ENCODE results near the gene SPEG. TPM values are rescaled to one million over a fixed set of nuclear protein-coding genes. Genes with fewer than 3 reads are reported as not detected.

Gene SPEG
- total RNA-seq, 2 experiments from 2014 or later, result 0.46 TPM; not detected in 1

- no TSS peak for BruUV-seq (replicated peaks)
- intact Hi-C loops (cut with micrococcal nuclease; ENCODE audit: unreplicated experiment), result no loop called here
- DNase-seq (ENCODE audit: low spot score), result no peak
- Histone ChIP-seq H3K27ac (ENCODE audit: low read depth, low read length, poor library complexity, severe bottlenecking) (no peak overlapping the region), H2AFZ (ENCODE audit: low read length) (no peak overlapping the region), H4K20me1 (ENCODE audit: insufficient read depth, low read length) (no peaks in the 10 kb centered on the region), H3K36me3 (ENCODE audit: insufficient read depth, low read length) (no peaks in the 10 kb centered on the region), H3K79me2 (ENCODE audit: insufficient read depth, low read depth, low read length) (no peaks in the 10 kb centered on the region), H3K4me3 (ENCODE audit: low read depth, low read length, poor library complexity, severe bottlenecking) (no peak overlapping the region), H3K9me2 (ENCODE audit: insufficient read depth, low read length) (no peaks in the 10 kb centered on the region), H3K4me1 (ENCODE audit: insufficient read depth, low read length, poor library complexity, severe bottlenecking) (peaks cover 10% of the 10 kb centered on the region), H3K9me3 (ENCODE audit: low read length) (no peaks in the 10 kb centered on the region), H3K4me2 (ENCODE audit: low read length) (no peak overlapping the region)
- TF ChIP-seq EZH2phosphoT487 (IDR thresholded peaks at IDR 0.05; ENCODE audit: borderline replicate concordance, low read depth, low read length), result no peak
- TF ChIP-seq CTCF (conservative IDR thresholded peaks at IDR 0.05; ENCODE audit: low read length), result no peak
- ChIA-PET POLR2A (interaction anchor here (0.7 kb wide), 1 partner anchor 1677 kb away, joined by 3 read pairs; no protein-coding TSS in a partner anchor), CTCF (ENCODE audit: unreplicated experiment) (no interaction called here)
Measured at GRCh38 chr2:219510512-219511135, 76.0 kb downstream of the SPEG start.

GRCh38 chr2:219511547-219512325, 77.1 kb downstream of the SPEG start:
- BruUV-seq (replicated peaks), result no TSS peak
- no peak overlapping the region for H3K4me2 ChIP-seq (ENCODE audit: low read length)
- ChIA-PET CTCF (ENCODE audit: unreplicated experiment) (interaction anchor here (0.6 kb wide), 3 partner anchors 13 to 114 kb away, joined by 3 to 4 read pairs (median 3); partner anchors contain the start of gene GMPPA), POLR2A (interaction anchor here (0.5 to 0.6 kb wide), 3 partner anchors 23 to 1315 kb away, joined by 3 read pairs; no protein-coding TSS in a partner anchor)
- H3K9me2 ChIP-seq (ENCODE audit: insufficient read depth, low read length), result no peaks in the 10 kb centered on the region
- no peak overlapping the region for H2AFZ ChIP-seq (ENCODE audit: low read length)
- no peaks in the 10 kb centered on the region for H3K79me2 ChIP-seq (ENCODE audit: insufficient read depth, low read depth, low read length)
- H3K9me3 ChIP-seq (ENCODE audit: low read length), result no peaks in the 10 kb centered on the region
- no peak for DNase-seq (ENCODE audit: low spot score)
- no peaks in the 10 kb centered on the region for H3K36me3 ChIP-seq (ENCODE audit: insufficient read depth, low read length)
- TF ChIP-seq CTCF (conservative IDR thresholded peaks at IDR 0.05; ENCODE audit: low read length) (no peak), EZH2phosphoT487 (IDR thresholded peaks at IDR 0.05; ENCODE audit: borderline replicate concordance, low read depth, low read length) (no peak)
- H4K20me1 ChIP-seq (ENCODE audit: insufficient read depth, low read length), result no peaks in the 10 kb centered on the region
- no peak overlapping the region for H3K4me3 ChIP-seq (ENCODE audit: low read depth, low read length, poor library complexity, severe bottlenecking)
- no peak overlapping the region for H3K27ac ChIP-seq (ENCODE audit: low read depth, low read length, poor library complexity, severe bottlenecking)
- peaks cover 10% of the 10 kb centered on the region for H3K4me1 ChIP-seq (ENCODE audit: insufficient read depth, low read length, poor library complexity, severe bottlenecking)
- intact Hi-C loops (cut with micrococcal nuclease; ENCODE audit: unreplicated experiment), result no loop called here
